ENCODE data around the gene E2F8.

Gene E2F8

GRCh38 chr11:19240420-19241259, at the start of gene E2F8:
E2F8 (minus strand) TSS chr11:19240945; CDS start chr11:19240121, 824 bp downstream.
- peak within 1 kb of the TSS; percentile 78 for H3K4me3 ChIP-seq (ENCODE audit: low read depth, low read length)
- DNase-seq (ENCODE audit: low read depth): peak; percentile 86
- TF ChIP-seq CTCF (IDR thresholded peaks at IDR 0.05; ENCODE audit: control insufficient read depth, extremely low read depth, insufficient read depth): no peak

GRCh38 chr11:19290356-19290755, 49.6 kb upstream of the E2F8 start:
- DNase-seq (ENCODE audit: low read depth): no peak
- H3K4me3 ChIP-seq (ENCODE audit: low read depth, low read length): no peak overlapping the region
- TF ChIP-seq CTCF (IDR thresholded peaks at IDR 0.05; ENCODE audit: control insufficient read depth, extremely low read depth, insufficient read depth): no peak

- no peak overlapping the region for H3K4me3 ChIP-seq (ENCODE audit: low read depth, low read length)
- TF ChIP-seq CTCF (IDR thresholded peaks at IDR 0.05; ENCODE audit: control insufficient read depth, extremely low read depth, insufficient read depth): no peak
- DNase-seq (ENCODE audit: low read depth): no peak
These were observed 47.5 kb upstream of the E2F8 start for GRCh38 chr11:19288256-19288655.

- no peak overlapping the region for H3K4me3 ChIP-seq (ENCODE audit: low read depth, low read length)
These were observed 45.7 kb upstream of the E2F8 start for GRCh38 chr11:19286411-19286810.

GRCh38 chr11:19284881-19285280, 44.1 kb upstream of the E2F8 start:
- no peak overlapping the region for H3K4me3 ChIP-seq (ENCODE audit: low read depth, low read length)
- DNase-seq (ENCODE audit: low read depth): no peak
- no peak for TF ChIP-seq CTCF (IDR thresholded peaks at IDR 0.05; ENCODE audit: control insufficient read depth, extremely low read depth, insufficient read depth)

More at GRCh38 chr11:19286411-19286810, 45.7 kb upstream of the E2F8 start:
- no peak for TF ChIP-seq CTCF (IDR thresholded peaks at IDR 0.05; ENCODE audit: control insufficient read depth, extremely low read depth, insufficient read depth)
- no peak for DNase-seq (ENCODE audit: low read depth)

GRCh38 chr11:19283991-19284390, 43.2 kb upstream of the E2F8 start:
- no peak for DNase-seq (ENCODE audit: low read depth)
- no peak for TF ChIP-seq CTCF (IDR thresholded peaks at IDR 0.05; ENCODE audit: control insufficient read depth, extremely low read depth, insufficient read depth)
- no peak overlapping the region for H3K4me3 ChIP-seq (ENCODE audit: low read depth, low read length)

GRCh38 chr11:19281555-19281954, 40.8 kb upstream of the E2F8 start:
- DNase-seq (ENCODE audit: low read depth): no peak
- H3K4me3 ChIP-seq (ENCODE audit: low read depth, low read length): no peak overlapping the region
- no peak for TF ChIP-seq CTCF (IDR thresholded peaks at IDR 0.05; ENCODE audit: control insufficient read depth, extremely low read depth, insufficient read depth)
